Endothelial cell of umbilical vein (primary cell): ENCODE results near the gene CCDC9B. TPM values are rescaled to one million over a fixed set of nuclear protein-coding genes. Genes with fewer than 3 reads are reported as not detected.

Experiments
- BruUV-seq: library from RNA; stranded (reverse); fragments of 400-500 nt; replicated peaks from 2 replicates; lab custom pipeline; 2021; lab: Mats Ljungman, UMichigan
- CTCF ChIA-PET: fragments of 300-600, 350-600 bp; sonication (Branson Sonifier 250); formaldehyde crosslinking; loops from one replicate; lab custom pipeline; 2021; ENCODE audit warnings: antibody characterized with exemption, inconsistent platforms; lab: Charles Lee
- POLR2A ChIA-PET: fragments of 300-600, 350-600 bp; sonication (Branson Sonifier 250); formaldehyde crosslinking; loops from one replicate; lab custom pipeline; 2021; ENCODE audit warnings: antibody characterized with exemption, inconsistent platforms; lab: Charles Lee
- DNase-seq: peaks from one replicate; pipeline ENCODE4 v3.0.0-alpha.2; 2011; ENCODE audit warnings: low read depth, low spot score
- FAIRE-seq: peaks from 2 replicates; lab custom pipeline; 2011; peaks lifted over from hg19 to GRCh38; lab: Jason Lieb, UNC
- H2AFZ ChIP-seq: 2 replicates; pipeline ENCODE4 v1.6.0; 2012; ENCODE audit warnings: low read depth, low read length, control low read depth, inconsistent platforms
- H3K27ac ChIP-seq: 2 replicates; pipeline ENCODE4 v1.5.1; 2011; ENCODE audit warnings: low read depth, mild to moderate bottlenecking, control low read depth, low read length, moderate library complexity; ENCODE audit not compliant: insufficient read depth
- H3K27me3 ChIP-seq, 2 experiments: 2 replicates each; pipeline versions ENCODE4 v1.6.0 to v1.6.1; 2011; ENCODE audit warnings: low read length in 2 of 2, mixed read lengths in 1 of 2; ENCODE audit not compliant: control insufficient read depth in 2 of 2, insufficient read depth in 2 of 2
- H3K36me3 ChIP-seq, 2 experiments: 2 replicates in 1 of 2; 3 replicates in 1 of 2; pipeline ENCODE4 v1.5.1; 2011; ENCODE audit warnings: low read length in 2 of 2, mild to moderate bottlenecking in 1 of 2, moderate library complexity in 1 of 2; ENCODE audit not compliant: control insufficient read depth in 2 of 2, insufficient read depth in 2 of 2; ENCODE audit errors: extremely low read depth in 1 of 2
- H3K4me1 ChIP-seq: 3 replicates; pipeline ENCODE4 v1.5.1; 2011; ENCODE audit warnings: mild to moderate bottlenecking, low read length; ENCODE audit not compliant: control insufficient read depth, insufficient read depth; ENCODE audit errors: extremely low read depth
- H3K4me2 ChIP-seq: 2 replicates; pipeline ENCODE4 v1.6.1; 2011; ENCODE audit warnings: low read length, control low read depth, mixed read lengths; ENCODE audit not compliant: insufficient read depth
- H3K4me3 ChIP-seq, 3 experiments: fragments of 200-600 bp in 1 of 3; sonication (generic), shearing (Covaris generic) in 1 of 3; replicated peaks in 1 of 3; 2 replicates each; pipeline ENCODE4 v1.5.1; 2011 to 2016; ENCODE audit warnings: control low read depth in 3 of 3, low read length in 3 of 3, mild to moderate bottlenecking in 2 of 3, inconsistent platforms in 1 of 3, low read depth in 1 of 3, moderate library complexity in 1 of 3; ENCODE audit not compliant: insufficient read depth in 1 of 3
- H3K79me2 ChIP-seq: 2 replicates; pipeline ENCODE4 v1.6.0; 2012; ENCODE audit warnings: low read length, inconsistent platforms; ENCODE audit not compliant: control insufficient read depth, insufficient read depth
- H3K9ac ChIP-seq: replicated peaks from 2 replicates; pipeline ENCODE3; 2011; ENCODE audit warnings: low read length, control low read depth; ENCODE audit not compliant: insufficient read depth; ENCODE audit errors: extremely low read depth
- H3K9me1 ChIP-seq: replicated peaks from 3 replicates; pipeline ENCODE4 v1.6.0; 2011; ENCODE audit warnings: mild to moderate bottlenecking, low read length; ENCODE audit not compliant: control insufficient read depth, insufficient read depth; ENCODE audit errors: extremely low read depth
- H3K9me3 ChIP-seq: replicated peaks from 2 replicates; pipeline ENCODE4 v1.5.1; 2012; ENCODE audit warnings: low read length, inconsistent platforms; ENCODE audit not compliant: control insufficient read depth, insufficient read depth
- H4K20me1 ChIP-seq: replicated peaks from 2 replicates; pipeline ENCODE3; 2011; ENCODE audit warnings: mild to moderate bottlenecking, low read length; ENCODE audit not compliant: control insufficient read depth, insufficient read depth; ENCODE audit errors: extremely low read depth
- CTCF ChIP-seq, 2 donors: IDR thresholded peaks; 1 replicate in 1 of 2; 2 replicates in 1 of 2; pipeline ENCODE4 v1.5.1; 2011; ENCODE audit warnings: low read length in 2 of 2, mild to moderate bottlenecking in 2 of 2, moderate library complexity in 2 of 2, control low read depth in 1 of 2, inconsistent platforms in 1 of 2, low read depth in 1 of 2; ENCODE audit not compliant: insufficient read depth in 1 of 2; ENCODE audit errors: extremely low read depth in 1 of 2
- EZH2 ChIP-seq: IDR thresholded peaks from 2 replicates; pipeline ENCODE4 v1.6.1; 2012; ENCODE audit warnings: borderline replicate concordance, low read depth, mild to moderate bottlenecking, moderate library complexity, low read length, inconsistent platforms; ENCODE audit not compliant: severe bottlenecking
- FOS ChIP-seq: IDR thresholded peaks from 2 replicates; pipeline ENCODE4 v1.6.1; 2011; ENCODE audit warnings: mild to moderate bottlenecking, low read length, moderate library complexity, borderline replicate concordance; ENCODE audit not compliant: insufficient read depth
- GATA2 ChIP-seq: IDR thresholded peaks from 2 replicates; pipeline ENCODE4 v1.7.0; 2011; ENCODE audit warnings: low read depth, mild to moderate bottlenecking, moderate library complexity, mixed read lengths, low read length; ENCODE audit not compliant: insufficient read length, insufficient read depth
- JUN ChIP-seq: IDR thresholded peaks from 2 replicates; pipeline ENCODE4 v1.6.1; 2011; ENCODE audit warnings: borderline replicate concordance, low read depth; ENCODE audit not compliant: insufficient read length, insufficient read depth
- MAX ChIP-seq: IDR thresholded peaks from 2 replicates; pipeline ENCODE4 v1.6.1; 2011; ENCODE audit not compliant: insufficient read depth, insufficient read length
- MYC ChIP-seq: IDR thresholded peaks from one replicate; pipeline ENCODE4 v1.6.1; 2011; ENCODE audit warnings: mild to moderate bottlenecking, low read depth, low read length
- POLR2A ChIP-seq: IDR thresholded peaks from 2 replicates; pipeline ENCODE4 v1.6.1; 2012; ENCODE audit warnings: low read depth, mild to moderate bottlenecking, control low read depth, low read length
- POLR2AphosphoS5 ChIP-seq: IDR thresholded peaks from 2 replicates; pipeline ENCODE4 v1.6.1; 2012; ENCODE audit warnings: low read depth, mild to moderate bottlenecking, control low read depth, low read length, moderate library complexity; ENCODE audit not compliant: insufficient read depth
- dilution Hi-C: fragments of 300-500 bp; cut with MboI; formaldehyde crosslinking; loops from one replicate; pipeline ENCODE4 v1.15.0; 2019; ENCODE audit warnings: low sequenced_read_pairs; ENCODE audit not compliant: extremely low pct_ligation_motif_present
- intact Hi-C: fragments of 100-400 bp; cut with micrococcal nuclease; formaldehyde crosslinking; loops from one replicate; pipeline ENCODE4 v1.10.0; 2022
- polyA plus RNA-seq, 4 experiments: library from polyadenylated mRNA; depleted of rRNA in 3 of 4; stranded (reverse) in 3 of 4; unstranded in 1 of 4; fragments of >200 nt; gene quantifications; 2 replicates each; pipeline versions ENCODE4 v1.2.1 to v1.2.3, GENCODE V29; 2011 to 2012; ENCODE audit warnings: missing spikeins in 1 of 4
- total RNA-seq: library from RNA; stranded (reverse); gene quantifications from 2 replicates; pipeline ENCODE4 v1.2.3, GENCODE V29; 2021

CCDC9B gene
- total and polyA plus RNA-seq, 2 donors (not counting 3 experiments of a cell fraction or from before 2014, with no cell fraction given): 7.6 to 46.0 TPM

- no peaks in the 10 kb centered on the region for H3K9me3 ChIP-seq
- FAIRE-seq (peak; percentile 82), DNase-seq (peak; percentile 39)
- H4K20me1 ChIP-seq: no peaks in the 10 kb centered on the region
- ChIA-PET POLR2A (interaction anchor here (0.9 to 2.4 kb wide), 4 partner anchors 12 to 15 kb away, joined by 3 to 12 read pairs (median 4); partner anchors contain the start of gene CCDC9B), CTCF (interaction anchor here (0.9 to 5.3 kb wide), 11 partner anchors 11 to 77 kb away, joined by 3 to 81 read pairs (median 5); partner anchors contain the start of gene CCDC9B)
- dilution Hi-C loops (no loop called here), intact Hi-C loops (no loop called here)
- peaks cover 11% of the 10 kb centered on the region for H3K79me2 ChIP-seq
- no peaks in the 10 kb centered on the region for H3K27me3 ChIP-seq
- H3K36me3 ChIP-seq: no peaks in the 10 kb centered on the region
- H3K9ac ChIP-seq: peak overlapping the region; percentile 28
- BruUV-seq: no TSS peak
- TF ChIP-seq FOS: no peak
- TF ChIP-seq POLR2AphosphoS5: no peak
- TF ChIP-seq JUN: no peak
- TF ChIP-seq POLR2A: no peak
- no peak for TF ChIP-seq CTCF (IDR thresholded peaks at IDR 0.05; ENCODE audit: extremely low read depth in 1 of 2, insufficient read depth in 1 of 2, low read depth in 1 of 2, low read length in 2 of 2)
- no peak for TF ChIP-seq GATA2
- TF ChIP-seq MAX: no peak
- no peak for TF ChIP-seq MYC
- TF ChIP-seq EZH2: no peak
- peaks cover 48% of the 10 kb centered on the region for H3K4me1 ChIP-seq
- no peak overlapping the region for H2AFZ ChIP-seq
- H3K27ac ChIP-seq: peak overlapping the region; percentile 55
- peak overlapping the region; percentile 46 for H3K4me2 ChIP-seq
- peak overlapping the region in 1 of 3 experiments; percentile 29 for H3K4me3 ChIP-seq
- no peaks in the 10 kb centered on the region for H3K9me1 ChIP-seq
Measured at GRCh38 chr15:40328176-40328575, 12.6 kb downstream of the CCDC9B start.
